ENCODE data around the gene IGFBP2. TPM values are rescaled to one million over a fixed set of nuclear protein-coding genes. Genes with fewer than 3 reads are reported as not detected.

Gene IGFBP2
- total RNA-seq, 1 donor from 2014 or later = not detected

DNA sequence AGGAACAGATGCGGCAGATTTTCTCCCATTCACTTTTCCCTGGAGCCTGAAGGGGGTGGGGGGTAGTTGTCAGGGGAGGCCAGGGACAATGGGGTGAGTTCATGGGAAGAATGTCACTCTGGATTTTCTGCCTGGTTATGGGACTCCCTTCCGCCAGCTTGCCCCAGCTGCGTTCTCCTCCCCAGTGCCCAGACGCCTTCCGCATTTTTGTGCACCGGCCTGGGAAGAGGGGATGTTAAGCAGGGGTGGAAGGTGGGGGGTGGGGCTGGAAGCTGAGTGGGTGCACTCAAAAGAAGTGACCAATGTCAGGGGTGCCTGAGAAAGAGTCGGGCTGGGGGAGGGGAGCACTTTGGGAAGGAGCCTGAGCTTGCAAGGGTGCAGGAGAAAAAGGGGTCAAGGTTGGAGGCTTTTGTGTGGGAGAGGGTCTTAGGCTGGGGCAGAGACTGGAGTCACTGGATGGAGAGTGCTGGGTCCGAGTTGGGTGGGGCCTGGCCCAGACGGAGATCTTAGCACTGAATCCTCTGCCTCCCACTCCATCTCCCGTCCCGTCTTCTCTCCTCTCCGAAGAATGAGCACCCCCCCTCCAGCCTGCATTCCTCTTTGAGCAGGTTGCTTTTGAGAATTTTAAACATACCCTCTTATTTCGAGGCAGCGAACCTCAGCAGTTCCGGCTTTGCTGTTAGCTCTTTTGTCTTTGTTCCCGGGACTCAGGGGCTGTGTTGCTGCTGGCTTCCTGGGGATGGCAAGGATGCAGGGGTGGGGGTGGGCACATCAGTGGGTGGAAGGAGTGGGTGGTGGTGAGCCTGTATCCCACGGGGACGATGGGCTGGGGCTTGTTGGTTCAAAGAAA lies 2.7 kb downstream of the IGFBP2 start:
- Mint-ChIP-seq H3K4me1 (peaks cover 20% of the 10 kb centered on the region), H3K27me3 (peaks cover 58% of the 10 kb centered on the region), H3K9me3 (no peaks in the 10 kb centered on the region), H3K4me3 (no peak overlapping the region), H3K27ac (no peak overlapping the region), H3K36me3 (ENCODE audit: low read depth) (no peaks in the 10 kb centered on the region)
- POLR2A ChIA-PET = no interaction called here
- TF ChIP-seq, protein P1, sequence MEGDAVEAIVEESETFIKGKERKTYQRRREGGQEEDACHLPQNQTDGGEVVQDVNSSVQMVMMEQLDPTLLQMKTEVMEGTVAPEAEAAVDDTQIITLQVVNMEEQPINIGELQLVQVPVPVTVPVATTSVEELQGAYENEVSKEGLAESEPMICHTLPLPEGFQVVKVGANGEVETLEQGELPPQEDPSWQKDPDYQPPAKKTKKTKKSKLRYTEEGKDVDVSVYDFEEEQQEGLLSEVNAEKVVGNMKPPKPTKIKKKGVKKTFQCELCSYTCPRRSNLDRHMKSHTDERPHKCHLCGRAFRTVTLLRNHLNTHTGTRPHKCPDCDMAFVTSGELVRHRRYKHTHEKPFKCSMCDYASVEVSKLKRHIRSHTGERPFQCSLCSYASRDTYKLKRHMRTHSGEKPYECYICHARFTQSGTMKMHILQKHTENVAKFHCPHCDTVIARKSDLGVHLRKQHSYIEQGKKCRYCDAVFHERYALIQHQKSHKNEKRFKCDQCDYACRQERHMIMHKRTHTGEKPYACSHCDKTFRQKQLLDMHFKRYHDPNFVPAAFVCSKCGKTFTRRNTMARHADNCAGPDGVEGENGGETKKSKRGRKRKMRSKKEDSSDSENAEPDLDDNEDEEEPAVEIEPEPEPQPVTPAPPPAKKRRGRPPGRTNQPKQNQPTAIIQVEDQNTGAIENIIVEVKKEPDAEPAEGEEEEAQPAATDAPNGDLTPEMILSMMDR (IDR thresholded peaks at IDR 0.05) = no peak
- DNase-seq = no peak
- intact Hi-C loops (cut with micrococcal nuclease) = no loop called here
- ATAC-seq (ENCODE audit: low read depth) = no peak
- CTCF ChIA-PET = no interaction called here

DNA sequence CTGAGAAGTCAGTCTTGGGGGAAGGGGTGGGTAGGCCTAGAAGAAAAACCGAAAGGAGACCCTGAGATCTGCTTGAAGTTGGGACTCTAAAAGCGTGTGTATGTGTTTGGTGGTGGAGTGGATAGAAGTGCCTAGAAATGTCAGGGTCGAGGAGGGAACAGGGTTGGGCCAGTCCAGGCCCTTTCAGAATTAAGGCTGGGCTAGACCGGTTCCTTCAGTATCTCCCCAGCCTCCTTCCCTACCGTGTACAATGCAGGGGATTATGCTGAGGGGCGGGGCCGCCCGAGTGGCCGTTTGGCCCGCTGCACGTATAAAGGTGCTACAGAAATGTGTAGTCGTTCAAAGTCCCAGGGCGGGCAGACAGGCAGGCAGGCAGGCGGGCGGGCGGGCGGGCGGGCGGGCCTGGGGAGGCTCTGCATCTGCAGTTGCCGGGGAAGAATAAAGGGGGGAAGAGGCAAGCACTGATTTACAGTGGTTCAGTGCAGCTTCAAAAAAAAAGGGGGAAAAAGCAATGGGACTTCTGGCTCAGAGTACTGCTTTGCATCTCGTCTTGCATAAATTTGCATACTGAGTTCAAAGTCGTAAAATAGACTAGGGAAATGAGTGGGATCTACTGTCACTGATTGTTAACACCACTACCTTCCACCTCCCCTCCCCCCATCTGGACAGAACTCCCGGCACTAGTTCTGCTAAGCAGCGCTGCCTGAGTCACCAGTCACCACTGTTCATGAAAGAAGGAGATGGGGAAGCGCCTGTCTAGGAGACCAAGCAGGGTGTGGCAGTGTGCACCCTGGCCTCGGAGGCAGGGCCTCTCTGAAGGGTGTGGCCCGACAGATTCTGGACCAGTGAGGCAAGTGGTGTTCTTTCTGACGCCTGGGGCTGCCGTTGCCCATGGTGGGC lies 3.6 kb downstream of the IGFBP2 start:
- H3K36me3 Mint-ChIP-seq (ENCODE audit: low read depth) = no peaks in the 10 kb centered on the region
- TF ChIP-seq, protein P1 (IDR thresholded peaks at IDR 0.05) = no peak
- ChIA-PET POLR2A (interaction anchor here (0.6 kb wide), 1 partner anchor 16 kb away, joined by 7 read pairs; no protein-coding TSS in a partner anchor), CTCF (no interaction called here)
- DNase-seq (no peak), ATAC-seq (ENCODE audit: low read depth) (no peak)
- H3K27me3 Mint-ChIP-seq = peaks cover 56% of the 10 kb centered on the region
- H3K4me3 Mint-ChIP-seq = no peak overlapping the region
- intact Hi-C loops (cut with micrococcal nuclease) = no loop called here
- no peak overlapping the region for H3K27ac Mint-ChIP-seq
- H3K9me3 Mint-ChIP-seq = no peaks in the 10 kb centered on the region
- peaks cover 20% of the 10 kb centered on the region for H3K4me1 Mint-ChIP-seq

DNA sequence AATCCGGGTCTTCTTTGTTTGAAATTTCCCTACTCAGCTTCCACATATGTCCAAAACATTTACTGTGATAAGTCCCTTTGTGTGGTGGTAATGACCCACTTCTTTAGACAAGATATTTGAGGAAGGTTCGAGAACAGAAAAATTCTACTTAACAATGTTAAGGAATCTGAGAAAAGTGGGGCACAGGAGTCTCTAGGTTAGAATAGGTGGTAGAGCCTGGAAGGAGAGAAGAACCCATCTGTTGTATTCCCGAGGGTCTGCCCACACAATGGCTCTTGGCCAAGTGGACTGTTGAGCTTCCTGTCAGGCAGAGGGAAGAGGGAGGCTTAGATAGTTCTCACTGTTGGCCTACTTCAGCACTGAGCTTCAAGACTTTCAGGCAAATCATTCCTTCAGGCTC lies 4.3 kb downstream of the IGFBP2 start:
- ATAC-seq (ENCODE audit: low read depth) (no peak), DNase-seq (no peak)
- ChIA-PET POLR2A (interaction anchor here (0.6 kb wide), 1 partner anchor 17 kb away, joined by 7 read pairs; no protein-coding TSS in a partner anchor), CTCF (no interaction called here)
- Mint-ChIP-seq H3K27me3 (peaks cover 49% of the 10 kb centered on the region), H3K36me3 (ENCODE audit: low read depth) (no peaks in the 10 kb centered on the region), H3K4me1 (peaks cover 20% of the 10 kb centered on the region), H3K4me3 (no peak overlapping the region), H3K9me3 (no peaks in the 10 kb centered on the region), H3K27ac (no peak overlapping the region)
- intact Hi-C loops (cut with micrococcal nuclease) = no loop called here
- TF ChIP-seq, protein P1 (IDR thresholded peaks at IDR 0.05) = no peak

DNA sequence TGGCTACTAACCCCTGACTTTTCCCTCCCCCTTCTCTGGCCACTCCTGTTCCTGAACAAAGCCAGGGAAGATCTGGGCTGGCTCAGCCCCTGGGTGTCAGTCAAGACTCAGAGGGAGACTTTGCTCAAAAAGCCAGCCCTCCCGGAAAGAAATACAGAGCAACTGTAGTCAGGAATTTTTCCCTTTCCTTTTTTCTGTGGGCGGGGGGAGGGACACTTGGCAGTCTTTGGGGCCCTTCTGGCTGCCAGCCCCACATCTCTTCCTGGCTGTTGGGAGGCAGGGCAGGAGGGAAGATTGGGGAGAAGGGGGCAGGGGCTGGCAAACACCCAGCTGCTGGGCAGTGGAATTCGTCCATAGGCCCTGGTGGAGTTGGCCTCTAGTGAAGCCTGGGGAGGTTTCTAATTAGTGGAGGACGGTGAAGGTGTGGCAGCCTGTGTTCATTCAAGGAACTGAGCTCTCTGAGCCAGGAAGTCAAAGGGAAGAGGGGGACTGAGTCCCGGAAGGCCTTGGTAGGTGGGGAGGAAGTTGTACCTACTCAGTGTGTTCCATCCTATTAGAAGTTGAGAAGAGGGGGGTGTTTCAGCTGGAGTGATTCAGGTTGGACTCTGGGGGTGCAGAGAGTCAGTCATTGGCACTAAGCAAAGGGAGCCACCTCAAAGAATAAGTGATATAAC lies 10.9 kb downstream of the IGFBP2 start:
- peaks cover 2% of the 10 kb centered on the region for H3K4me1 Mint-ChIP-seq
- H3K27me3 Mint-ChIP-seq = peaks cover 37% of the 10 kb centered on the region

More for the DNA sequence above, 10.9 kb downstream of the IGFBP2 start:
- intact Hi-C loops (cut with micrococcal nuclease) = no loop called here
- Mint-ChIP-seq H3K4me3 (no peak overlapping the region), H3K27ac (no peak overlapping the region), H3K36me3 (ENCODE audit: low read depth) (no peaks in the 10 kb centered on the region), H3K9me3 (no peaks in the 10 kb centered on the region)
- DNase-seq (no peak), ATAC-seq (ENCODE audit: low read depth) (no peak)
- TF ChIP-seq, protein P1 (IDR thresholded peaks at IDR 0.05) = no peak
- ChIA-PET CTCF (no interaction called here), POLR2A (no interaction called here)

Measured in activated B cell treated with CpG ODN at 0.5 μM for 24 hours (primary cell).